Smooth muscle cell (in vitro differentiated cells): ENCODE data around the gene HMGCL. TPM values are rescaled to one million over a fixed set of nuclear protein-coding genes. Genes with fewer than 3 reads are reported as not detected.
A peak's percentile ranks its signal among the peaks of the same experiment; 100 is the strongest.
"Not testable (repeated sequence)": the region's sequence is repeated elsewhere in the genome, so short reads cannot be mapped to it uniquely, and the experiment has no call there.

Experiments
- DNase-seq: peaks from one replicate; lab custom pipeline; 2025; ENCODE audit not compliant: unreplicated experiment; lab: John Stamatoyannopoulos, UW
- H2AFZ ChIP-seq: fragments of 200-600 bp; sonication (generic); 2 replicates; pipeline ENCODE4 v1.6.0; 2016; ENCODE audit warnings: antibody characterized with exemption, low read depth, mild to moderate bottlenecking
- H3F3A ChIP-seq: fragments of 200-600 bp; sonication (generic); 2 replicates; pipeline ENCODE4 v1.6.0; 2017; ENCODE audit warnings: antibody characterized with exemption, low read depth
- H3K27ac ChIP-seq: fragments of 200-600 bp; sonication (generic); 2 replicates; pipeline ENCODE4 v1.5.1; 2016; ENCODE audit warnings: low read depth, mild to moderate bottlenecking
- H3K27me3 ChIP-seq: fragments of 200-600 bp; sonication (generic); 2 replicates; pipeline ENCODE4 v1.6.1; 2016; ENCODE audit warnings: low read depth, mild to moderate bottlenecking
- H3K36me3 ChIP-seq: fragments of 200-600 bp; sonication (generic); 2 replicates; pipeline ENCODE4 v1.5.1; 2016; ENCODE audit warnings: low read depth
- H3K4me1 ChIP-seq: fragments of 200-600 bp; sonication (generic); 2 replicates; pipeline ENCODE4 v1.5.1; 2016; ENCODE audit warnings: low read depth
- H3K4me2 ChIP-seq: fragments of 200-600 bp; sonication (generic); 2 replicates; pipeline ENCODE4 v1.6.0; 2016; ENCODE audit warnings: mild to moderate bottlenecking
- H3K4me3 ChIP-seq: fragments of 200-600 bp; sonication (generic); 2 replicates; pipeline ENCODE4 v1.5.1; 2016; ENCODE audit warnings: mild to moderate bottlenecking
- H3K79me2 ChIP-seq: fragments of 200-600 bp; sonication (generic); 2 replicates; pipeline ENCODE4 v1.6.0; 2016; ENCODE audit warnings: low read depth, mild to moderate bottlenecking
- H3K9ac ChIP-seq: fragments of 200-600 bp; sonication (generic); 2 replicates; pipeline ENCODE4 v1.6.0; 2016; ENCODE audit warnings: low read depth
- H3K9me3 ChIP-seq: fragments of 200-600 bp; sonication (generic); replicated peaks from 2 replicates; pipeline ENCODE4 v1.5.1; 2016; ENCODE audit warnings: low read depth
- H4K20me1 ChIP-seq: fragments of 200-600 bp; sonication (generic); 2 replicates; pipeline ENCODE4 v1.6.0; 2016; ENCODE audit warnings: low read depth
- WGBS: methylation state at CpG from one replicate; pipeline ENCODE4 v1.1.7; 2016; ENCODE audit warnings: low lambda C conversion rate; 5-methylcytosine and 5-hydroxymethylcytosine counted together
- polyA plus RNA-seq: library from polyadenylated mRNA; unstranded; fragments of >200 nt; fragmentation: Nextera tagmentation; extraction: Ambion mirVana; gene quantifications from 2 replicates; pipeline ENCODE4 v1.2.1, GENCODE V29; 2016
- total RNA-seq: library from RNA; depleted of rRNA; stranded (reverse); fragments of >200 nt; gene quantifications from 2 replicates; pipeline ENCODE4 v1.2.3, GENCODE V29; 2014
- TF ChIP-seq, protein P1 (sequence below): fragments of 200-600 bp; sonication (generic); IDR thresholded peaks from 2 replicates; pipeline ENCODE4 v1.5.1; 2017; ENCODE audit warnings: borderline replicate concordance, mild to moderate bottlenecking, antibody characterized with exemption; ENCODE audit not compliant: insufficient read depth, poor library complexity, severe bottlenecking

Gene HMGCL
- total and polyA plus RNA-seq, 2 experiments from 2014 or later: 43.0 to 51.2 TPM

DNA sequence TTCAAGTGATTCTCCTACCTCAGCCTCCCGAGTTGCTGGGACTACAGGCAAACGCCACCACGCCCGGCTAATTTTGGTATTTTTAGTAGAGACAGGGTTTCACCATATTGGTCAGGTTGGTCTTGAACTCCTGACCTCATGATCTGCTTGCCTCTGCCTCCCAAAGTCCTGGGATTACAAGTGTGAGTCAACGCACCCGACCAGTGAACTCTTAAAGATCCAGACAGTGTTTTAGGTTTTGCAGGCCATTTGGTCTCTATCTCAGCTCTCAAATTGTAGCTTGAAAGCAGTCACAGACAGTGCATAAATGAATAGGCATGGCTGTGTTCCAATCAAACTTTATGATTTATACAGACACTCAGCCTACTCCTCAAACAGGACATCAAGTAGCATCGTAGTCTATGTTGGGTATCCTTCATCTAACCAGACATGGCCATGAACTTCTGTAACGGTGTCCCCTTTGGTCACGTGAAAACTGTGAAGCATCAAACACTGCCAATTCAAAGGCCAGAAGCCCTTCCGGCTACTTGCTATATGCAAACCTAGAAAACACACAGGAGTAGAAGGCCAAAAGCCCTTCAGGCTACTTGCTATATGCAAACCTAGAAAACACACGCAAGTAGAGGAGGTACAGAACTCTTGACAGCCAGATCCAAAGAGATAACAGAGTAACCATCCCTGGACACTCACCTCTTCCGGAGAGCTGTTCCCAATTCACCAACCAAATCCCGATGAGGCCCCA is 39.7 kb upstream of the HMGCL start:
- H3K4me2 ChIP-seq: no peak overlapping the region
- H3K4me3 ChIP-seq: no peak overlapping the region
- H3F3A ChIP-seq: no peaks in the 10 kb centered on the region
- H3K9ac ChIP-seq: no peak overlapping the region
- H3K9me3 ChIP-seq: no peaks in the 10 kb centered on the region
- 81% methylated on average over 13 of the region's 13 CpGs for WGBS
- no peak overlapping the region for H2AFZ ChIP-seq
- no peaks in the 10 kb centered on the region for H3K4me1 ChIP-seq
- DNase-seq: no peak
- H4K20me1 ChIP-seq: no peaks in the 10 kb centered on the region
- TF ChIP-seq, protein P1, sequence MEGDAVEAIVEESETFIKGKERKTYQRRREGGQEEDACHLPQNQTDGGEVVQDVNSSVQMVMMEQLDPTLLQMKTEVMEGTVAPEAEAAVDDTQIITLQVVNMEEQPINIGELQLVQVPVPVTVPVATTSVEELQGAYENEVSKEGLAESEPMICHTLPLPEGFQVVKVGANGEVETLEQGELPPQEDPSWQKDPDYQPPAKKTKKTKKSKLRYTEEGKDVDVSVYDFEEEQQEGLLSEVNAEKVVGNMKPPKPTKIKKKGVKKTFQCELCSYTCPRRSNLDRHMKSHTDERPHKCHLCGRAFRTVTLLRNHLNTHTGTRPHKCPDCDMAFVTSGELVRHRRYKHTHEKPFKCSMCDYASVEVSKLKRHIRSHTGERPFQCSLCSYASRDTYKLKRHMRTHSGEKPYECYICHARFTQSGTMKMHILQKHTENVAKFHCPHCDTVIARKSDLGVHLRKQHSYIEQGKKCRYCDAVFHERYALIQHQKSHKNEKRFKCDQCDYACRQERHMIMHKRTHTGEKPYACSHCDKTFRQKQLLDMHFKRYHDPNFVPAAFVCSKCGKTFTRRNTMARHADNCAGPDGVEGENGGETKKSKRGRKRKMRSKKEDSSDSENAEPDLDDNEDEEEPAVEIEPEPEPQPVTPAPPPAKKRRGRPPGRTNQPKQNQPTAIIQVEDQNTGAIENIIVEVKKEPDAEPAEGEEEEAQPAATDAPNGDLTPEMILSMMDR: no peak
- no peaks in the 10 kb centered on the region for H3K79me2 ChIP-seq
- H3K27ac ChIP-seq: peak overlapping the region; percentile 7
- H3K27me3 ChIP-seq: peaks cover 21% of the 10 kb centered on the region
- no peaks in the 10 kb centered on the region for H3K36me3 ChIP-seq

DNA sequence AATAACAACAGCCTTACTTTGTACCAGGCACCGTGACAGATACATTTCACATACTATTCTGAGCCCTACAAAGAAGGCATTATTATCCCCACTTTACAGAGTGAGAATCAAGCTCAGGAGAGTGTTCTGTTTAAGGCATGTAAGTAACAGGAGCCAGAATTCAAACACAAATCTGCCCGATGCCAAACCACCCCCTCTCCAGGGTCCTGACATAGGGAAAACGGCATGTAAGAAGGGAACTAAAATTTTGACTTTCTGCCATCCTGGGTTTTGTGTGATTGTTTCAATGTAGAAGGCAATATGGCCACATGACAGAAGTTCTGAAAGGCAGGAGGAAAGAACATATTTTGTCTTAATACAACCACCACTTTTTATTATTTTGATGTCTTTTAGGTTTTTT is 37.4 kb upstream of the HMGCL start:
- H3K4me2 ChIP-seq: no peak overlapping the region
- no peak for DNase-seq
- H3K9me3 ChIP-seq: no peaks in the 10 kb centered on the region
- H4K20me1 ChIP-seq: no peaks in the 10 kb centered on the region
- no peaks in the 10 kb centered on the region for H3K36me3 ChIP-seq
- 79% methylated on average over 3 of the region's 3 CpGs for WGBS
- TF ChIP-seq, protein P1: no peak
- no peak overlapping the region for H3K9ac ChIP-seq
- no peaks in the 10 kb centered on the region for H3K4me1 ChIP-seq
- H3F3A ChIP-seq: no peaks in the 10 kb centered on the region
- H3K4me3 ChIP-seq: no peak overlapping the region
- no peaks in the 10 kb centered on the region for H3K79me2 ChIP-seq
- no peak overlapping the region for H3K27ac ChIP-seq
- peaks cover 15% of the 10 kb centered on the region for H3K27me3 ChIP-seq
- no peak overlapping the region for H2AFZ ChIP-seq

DNA sequence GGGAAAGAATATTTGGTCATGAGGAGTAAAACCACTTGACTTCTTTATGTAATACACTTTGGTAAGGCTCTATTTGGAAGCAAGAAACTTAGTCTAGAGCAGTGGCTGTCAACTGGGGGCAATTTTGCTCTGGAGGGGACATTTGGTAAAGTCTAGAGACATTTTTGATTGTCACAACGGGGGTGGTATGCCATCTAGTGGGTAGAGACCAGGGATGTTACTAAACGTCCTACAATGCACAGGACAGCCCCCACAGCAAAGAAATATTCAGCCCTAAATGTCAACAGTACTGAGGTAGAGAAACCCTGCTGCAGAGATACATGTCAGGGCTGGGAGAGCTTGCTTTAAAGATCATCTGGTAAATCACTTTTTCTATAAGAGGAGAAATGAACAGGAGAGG is 29.3 kb upstream of the HMGCL start:
- Histone ChIP-seq H3K9ac (no peak overlapping the region), H3K79me2 (no peaks in the 10 kb centered on the region), H3K36me3 (no peaks in the 10 kb centered on the region), H3K9me3 (no peaks in the 10 kb centered on the region), H3K27me3 (no peaks in the 10 kb centered on the region), H2AFZ (no peak overlapping the region), H4K20me1 (no peaks in the 10 kb centered on the region), H3K27ac (no peak overlapping the region), H3K4me3 (no peak overlapping the region), H3F3A (no peaks in the 10 kb centered on the region), H3K4me1 (no peaks in the 10 kb centered on the region), H3K4me2 (no peak overlapping the region)
- no peak for DNase-seq
- WGBS: 37% methylated on average over 2 of the region's 2 CpGs
- TF ChIP-seq, protein P1: no peak

DNA sequence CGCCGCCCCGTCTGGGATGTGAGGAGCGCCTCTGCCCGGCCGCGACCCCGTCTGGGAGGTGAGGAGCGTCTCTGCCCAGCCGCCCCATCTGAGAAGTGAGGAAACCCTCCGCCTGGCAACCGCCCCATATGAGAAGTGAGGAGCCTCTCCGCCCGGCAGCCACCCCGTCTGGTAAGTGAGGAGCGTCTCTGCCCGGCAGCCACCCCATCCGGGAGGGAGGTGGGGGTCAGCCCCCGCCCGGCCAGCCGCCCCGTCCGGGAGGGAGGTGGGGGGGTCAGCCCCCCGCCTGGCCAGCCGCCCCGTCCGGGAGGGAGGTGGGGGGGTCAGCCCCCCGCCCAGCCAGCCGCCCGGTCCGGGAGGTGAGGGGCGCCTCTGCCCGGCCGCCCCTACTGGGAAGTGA is 27.9 kb upstream of the HMGCL start:
- not testable (repeated sequence) for H2AFZ ChIP-seq, H3K4me1 ChIP-seq, H3K4me3 ChIP-seq, H3F3A ChIP-seq, H3K9me3 ChIP-seq, H3K9ac ChIP-seq, H3K36me3 ChIP-seq, DNase-seq, H4K20me1 ChIP-seq, H3K27ac ChIP-seq, H3K79me2 ChIP-seq, H3K4me2 ChIP-seq, H3K27me3 ChIP-seq
- no CpG with 5 or more reads among the region's 34 CpGs for WGBS

DNA sequence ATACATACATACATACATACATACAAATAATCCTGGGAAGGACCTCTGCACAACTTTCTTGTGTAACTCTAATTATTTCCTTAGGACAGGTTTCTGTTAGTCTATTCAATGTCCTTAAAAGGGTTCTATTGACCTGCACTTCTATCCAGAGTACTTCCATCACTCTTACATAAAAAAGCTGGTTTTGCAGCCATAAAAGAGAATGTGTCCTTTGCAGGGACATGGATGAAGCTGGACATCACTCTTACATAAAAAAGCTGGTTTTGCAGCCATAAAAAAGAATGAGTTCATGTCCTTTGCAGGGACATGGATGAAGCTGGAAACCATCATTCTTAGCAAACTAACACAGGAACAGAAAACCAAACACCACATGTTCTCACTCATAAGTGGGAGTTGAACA is 26.2 kb upstream of the HMGCL start:
- H3K4me2 ChIP-seq, H3K27ac ChIP-seq, H3K27me3 ChIP-seq, H3K4me1 ChIP-seq, H2AFZ ChIP-seq, H3K36me3 ChIP-seq, H3K4me3 ChIP-seq, H3F3A ChIP-seq, H3K9ac ChIP-seq, H4K20me1 ChIP-seq, H3K9me3 ChIP-seq, DNase-seq, H3K79me2 ChIP-seq: not testable (repeated sequence)
